ENCODE data around the gene STK26. TPM values are rescaled to one million over a fixed set of nuclear protein-coding genes. Genes with fewer than 3 reads are reported as not detected.
"Not testable (repeated sequence)": the region's sequence is repeated elsewhere in the genome, so short reads cannot be mapped to it uniquely, and the experiment has no call there.

The STK26 gene
- total RNA-seq: 10 to 100 TPM; 49.8 to 50.8 TPM

DNA sequence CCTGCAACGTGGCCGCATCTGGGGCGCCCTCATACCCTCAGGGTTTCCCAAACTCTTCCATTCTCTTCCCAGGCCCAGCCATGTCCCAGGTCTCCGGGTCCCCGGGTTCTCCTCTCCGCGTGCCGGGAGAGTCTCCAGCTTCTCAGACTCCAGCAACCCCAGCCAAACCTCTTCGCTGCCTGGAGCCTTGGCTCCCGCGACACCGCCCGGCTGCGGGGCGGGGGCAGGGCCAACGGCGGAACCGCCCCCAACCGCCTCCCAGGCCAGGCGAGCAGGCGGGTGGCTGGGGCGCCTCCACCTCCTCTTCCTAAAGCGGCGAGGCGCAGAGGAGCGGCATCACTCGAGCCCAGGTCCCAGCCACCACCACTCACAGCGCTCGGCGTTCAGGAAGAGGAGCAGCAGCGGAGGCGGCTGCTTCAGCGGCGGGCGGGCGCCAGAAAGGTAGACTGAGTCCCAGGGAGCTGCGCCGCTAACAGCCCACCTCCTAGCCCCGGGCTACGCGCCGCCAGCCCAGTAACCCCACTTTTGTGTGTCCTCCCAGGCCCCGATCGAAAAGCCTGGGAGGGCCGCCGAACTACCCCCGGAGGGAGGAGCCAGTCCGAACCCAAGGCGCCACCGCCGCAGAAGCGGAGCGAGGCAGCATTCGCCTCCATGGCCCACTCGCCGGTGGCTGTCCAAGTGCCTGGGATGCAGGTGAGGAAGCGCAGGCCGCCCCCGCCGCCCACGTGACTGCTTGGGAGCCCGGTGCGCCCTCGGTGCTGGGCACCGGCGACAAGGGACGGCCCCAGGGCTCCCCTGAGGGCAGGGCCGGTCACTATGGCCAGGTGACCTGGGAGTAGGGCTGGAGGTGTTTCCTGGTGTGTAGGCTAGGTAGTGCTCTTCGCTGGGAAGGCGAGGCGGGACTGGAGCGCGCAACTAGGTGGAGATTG, at the start of gene STK26:
STK26 (plus strand) TSS at position 336 of the 929 bp plus-strand sequence; CDS start at position 652, 316 bp downstream.
- ChIA-PET POLR2A (interaction anchor here (0.7 to 1.8 kb wide), 11 partner anchors 9 to 466 kb away, joined by 3 to 10 read pairs (median 4); partner anchors contain the start of gene MBNL3), CTCF (interaction anchor here (1.1 to 1.6 kb wide), 2 partner anchors 12 to 48 kb away, joined by 6 to 8 read pairs; no protein-coding TSS in a partner anchor)
- H3K4me3 Mint-ChIP-seq: peak within 1 kb of the TSS; percentile 91
- peaks cover 34% of the 10 kb centered on the region for H3K4me1 Mint-ChIP-seq
- H3K9me3 Mint-ChIP-seq: no peaks in the 10 kb centered on the region
- DNase-seq: peak; percentile 84
- H3K27ac Mint-ChIP-seq: peak within 1 kb of the TSS; percentile 85
- H3K36me3 Mint-ChIP-seq (ENCODE audit: low read depth): peaks cover 7% of the 10 kb centered on the region
- H3K27me3 Mint-ChIP-seq: no peaks in the 10 kb centered on the region

DNA sequence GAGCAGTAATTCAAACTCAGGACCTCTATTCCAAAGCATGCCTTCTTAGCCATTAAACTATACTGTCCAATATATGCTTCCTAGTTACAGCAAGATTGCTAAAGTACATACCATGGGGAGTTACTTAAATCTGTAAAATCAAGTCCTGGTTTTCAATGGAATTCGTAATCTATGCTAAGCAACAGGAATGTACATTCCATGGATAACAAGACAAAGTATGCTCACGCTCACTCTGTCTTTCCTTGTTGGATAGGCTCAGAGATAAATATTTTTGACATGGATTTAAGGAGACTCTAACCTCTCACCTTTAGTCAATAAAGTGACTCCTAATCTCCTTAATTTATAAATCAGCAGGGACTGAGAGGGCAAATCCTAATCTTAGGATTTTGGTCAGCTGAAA, 47.3 kb upstream of the STK26 start:
- no peaks in the 10 kb centered on the region for H3K9me3 Mint-ChIP-seq
- H3K27me3 Mint-ChIP-seq: no peaks in the 10 kb centered on the region
- no peak overlapping the region for H3K4me3 Mint-ChIP-seq
- CTCF ChIA-PET: no interaction called here
- no peaks in the 10 kb centered on the region for H3K4me1 Mint-ChIP-seq
- DNase-seq: no peak
- POLR2A ChIA-PET: no interaction called here
- no peaks in the 10 kb centered on the region for H3K36me3 Mint-ChIP-seq (ENCODE audit: low read depth)
- H3K27ac Mint-ChIP-seq: no peak overlapping the region

DNA sequence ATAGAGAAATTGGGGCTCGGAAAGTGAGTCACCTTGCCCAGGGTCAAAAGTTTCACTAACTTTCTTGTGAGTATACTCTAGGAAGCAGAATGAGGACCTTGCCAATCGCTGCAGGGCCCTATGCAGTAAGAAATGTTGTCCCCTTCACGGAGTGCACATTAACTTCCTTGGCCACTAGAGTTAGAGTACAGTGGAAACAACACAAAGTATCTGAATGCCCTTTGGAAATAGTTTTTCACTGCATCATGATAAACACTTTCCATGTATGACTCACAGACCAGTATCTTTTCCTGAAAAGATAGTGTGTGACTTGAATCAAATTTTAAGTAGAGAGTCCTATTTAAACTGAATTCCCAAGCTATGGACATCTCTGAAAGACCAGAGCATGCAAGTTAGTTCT, 45.5 kb upstream of the STK26 start:
- H3K9me3 Mint-ChIP-seq: no peaks in the 10 kb centered on the region
- no peaks in the 10 kb centered on the region for H3K4me1 Mint-ChIP-seq
- no peaks in the 10 kb centered on the region for H3K36me3 Mint-ChIP-seq (ENCODE audit: low read depth)
- no peak overlapping the region for H3K27ac Mint-ChIP-seq
- peaks cover 2% of the 10 kb centered on the region for H3K27me3 Mint-ChIP-seq
- DNase-seq: no peak
- POLR2A ChIA-PET: no interaction called here
- CTCF ChIA-PET: no interaction called here
- H3K4me3 Mint-ChIP-seq: no peak overlapping the region

DNA sequence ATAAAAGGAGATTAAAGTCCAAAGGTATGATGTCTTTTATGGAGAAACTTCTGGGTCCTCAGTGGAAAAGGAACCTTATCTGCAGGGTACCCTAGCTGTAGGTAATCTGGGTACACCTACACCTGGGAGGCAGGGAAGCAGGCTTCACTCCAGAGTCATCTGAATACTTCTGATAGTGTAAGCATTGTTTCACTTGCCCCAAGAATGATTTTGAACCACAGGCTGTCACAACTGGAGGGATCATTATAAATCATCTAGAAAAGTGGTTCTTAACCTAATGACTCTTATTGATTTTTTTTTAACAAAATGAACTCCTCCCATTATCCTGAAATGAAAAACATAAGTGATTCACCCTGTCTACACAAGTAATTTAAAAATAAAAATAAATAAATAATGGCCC, 44.0 kb upstream of the STK26 start:
- Mint-ChIP-seq H3K36me3 (ENCODE audit: low read depth) (no peaks in the 10 kb centered on the region), H3K9me3 (no peaks in the 10 kb centered on the region), H3K27me3 (peaks cover 2% of the 10 kb centered on the region), H3K4me1 (peaks cover 2% of the 10 kb centered on the region), H3K4me3 (no peak overlapping the region), H3K27ac (no peak overlapping the region)
- POLR2A ChIA-PET: no interaction called here
- no peak for DNase-seq
- CTCF ChIA-PET: no interaction called here

DNA sequence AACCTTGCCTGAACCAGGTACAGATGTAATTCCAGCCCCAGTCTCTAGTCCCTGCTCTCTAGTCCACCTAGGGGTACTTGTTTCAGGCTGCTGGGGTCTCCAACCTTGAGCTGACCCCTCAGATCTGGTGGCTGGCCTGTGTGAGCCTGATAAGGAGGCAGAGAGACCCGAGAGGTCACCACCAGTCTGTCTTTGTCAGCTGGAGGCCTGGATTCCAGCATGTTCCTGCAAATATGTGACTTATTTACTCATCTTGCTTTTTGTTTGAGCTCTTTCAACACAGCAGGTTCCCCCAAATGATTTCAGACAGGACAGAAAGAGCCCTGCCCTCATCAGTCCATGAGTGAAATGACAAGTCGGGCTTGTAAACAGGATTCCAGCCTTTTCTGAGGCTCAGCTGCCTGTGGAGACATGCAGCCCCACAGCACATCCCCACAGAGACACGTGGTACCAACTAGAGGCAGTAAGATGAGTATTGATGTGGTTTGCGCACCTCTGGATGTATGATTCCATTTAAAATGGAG, 37.5 kb upstream of the STK26 start:
- Mint-ChIP-seq H3K4me1 (peaks cover 29% of the 10 kb centered on the region), H3K4me3 (no peak overlapping the region)
- CTCF ChIA-PET: no interaction called here

DNA sequence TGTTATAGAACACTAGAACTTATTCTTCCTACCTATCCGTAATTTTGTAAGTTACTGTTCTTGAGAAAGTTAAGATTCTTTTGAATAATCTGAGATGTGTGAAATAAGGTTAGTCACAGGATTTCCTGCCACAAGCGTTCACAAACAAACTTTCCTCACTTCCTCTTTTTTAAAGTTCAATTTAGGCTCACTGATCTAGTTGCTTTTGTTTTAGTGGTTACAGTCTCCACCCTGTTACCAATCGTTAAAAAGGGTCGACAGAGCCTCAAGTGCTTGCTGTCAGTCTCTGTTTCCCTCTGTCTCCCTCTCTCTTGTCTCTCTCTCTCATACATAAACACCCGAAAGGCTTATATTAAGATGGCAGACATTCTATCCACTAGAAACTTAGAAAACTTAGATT, 35.9 kb upstream of the STK26 start:
- H3K9me3 Mint-ChIP-seq: no peaks in the 10 kb centered on the region
- peak overlapping the region; percentile 58 for H3K4me3 Mint-ChIP-seq
- peaks cover 3% of the 10 kb centered on the region for H3K27me3 Mint-ChIP-seq
- CTCF ChIA-PET: interaction anchor here (1.4 kb wide), 1 partner anchor 37 kb away, joined by 3 read pairs; no protein-coding TSS in a partner anchor
- peak overlapping the region; percentile 94 for H3K27ac Mint-ChIP-seq
- peaks cover 29% of the 10 kb centered on the region for H3K4me1 Mint-ChIP-seq
- POLR2A ChIA-PET: interaction anchor here (1.2 kb wide), 2 partner anchors 36 to 37 kb away, joined by 3 to 4 read pairs; partner anchors contain the start of gene STK26
- H3K36me3 Mint-ChIP-seq (ENCODE audit: low read depth): no peaks in the 10 kb centered on the region
- DNase-seq: peak; percentile 24

More for the DNA sequence above, 37.5 kb upstream of the STK26 start:
- Mint-ChIP-seq H3K9me3 (no peaks in the 10 kb centered on the region), H3K36me3 (ENCODE audit: low read depth) (no peaks in the 10 kb centered on the region), H3K27me3 (peaks cover 3% of the 10 kb centered on the region), H3K27ac (no peak overlapping the region)
- DNase-seq: no peak
- POLR2A ChIA-PET: no interaction called here

DNA sequence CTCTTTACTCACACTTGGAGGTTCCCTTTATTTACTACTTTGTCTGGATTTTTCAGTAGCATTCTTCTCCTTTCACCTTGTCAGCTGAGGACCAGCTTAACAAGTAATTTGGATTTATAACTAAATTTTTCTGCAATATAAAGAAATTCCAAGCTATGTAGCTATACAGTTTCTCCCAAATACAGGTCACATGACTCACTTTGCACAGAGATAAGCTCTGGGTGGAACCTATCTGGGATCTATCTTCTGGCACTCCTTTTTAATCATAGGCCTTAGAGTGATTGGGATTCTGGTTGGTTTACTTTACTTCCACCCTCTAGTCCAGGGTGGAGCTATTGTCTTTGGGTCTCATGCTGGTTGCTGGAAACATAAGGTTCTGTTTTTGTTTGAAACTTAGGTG, 34.9 kb upstream of the STK26 start:
- Mint-ChIP-seq H3K27ac (no peak overlapping the region), H3K4me3 (no peak overlapping the region), H3K4me1 (peaks cover 27% of the 10 kb centered on the region), H3K9me3 (no peaks in the 10 kb centered on the region), H3K36me3 (ENCODE audit: low read depth) (no peaks in the 10 kb centered on the region), H3K27me3 (peaks cover 2% of the 10 kb centered on the region)
- CTCF ChIA-PET: interaction anchor here (1.4 kb wide), 1 partner anchor 36 kb away, joined by 3 read pairs; no protein-coding TSS in a partner anchor
- no peak for DNase-seq
- POLR2A ChIA-PET: interaction anchor here (1.3 to 1.4 kb wide), 2 partner anchors 35 to 231 kb away, joined by 4 read pairs; partner anchors contain the start of genes RAP2C and STK26

DNA sequence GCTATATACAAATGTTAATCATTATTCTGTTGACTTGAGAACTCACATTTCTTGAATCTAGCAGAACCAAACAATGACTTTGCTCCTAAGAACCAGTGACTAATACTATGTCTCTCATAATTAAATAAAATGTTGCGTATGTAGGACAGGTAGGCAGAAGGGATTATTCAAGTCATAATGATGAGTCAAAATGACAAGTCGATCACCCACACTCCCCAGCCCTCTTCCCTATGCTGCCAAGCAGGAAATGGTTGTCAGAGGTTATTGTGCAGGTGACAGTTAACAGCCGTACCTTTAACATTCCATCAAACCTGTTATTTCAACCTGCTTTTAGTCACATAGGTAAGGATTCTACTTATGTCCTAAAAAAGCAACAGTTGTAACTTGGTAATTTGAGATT, 22.0 kb upstream of the STK26 start:
- Mint-ChIP-seq H3K4me1 (peaks cover 15% of the 10 kb centered on the region), H3K27ac (no peak overlapping the region), H3K27me3 (no peaks in the 10 kb centered on the region), H3K9me3 (no peaks in the 10 kb centered on the region), H3K4me3 (no peak overlapping the region), H3K36me3 (ENCODE audit: low read depth) (no peaks in the 10 kb centered on the region)
- ChIA-PET POLR2A (no interaction called here), CTCF (no interaction called here)
- DNase-seq: no peak

DNA sequence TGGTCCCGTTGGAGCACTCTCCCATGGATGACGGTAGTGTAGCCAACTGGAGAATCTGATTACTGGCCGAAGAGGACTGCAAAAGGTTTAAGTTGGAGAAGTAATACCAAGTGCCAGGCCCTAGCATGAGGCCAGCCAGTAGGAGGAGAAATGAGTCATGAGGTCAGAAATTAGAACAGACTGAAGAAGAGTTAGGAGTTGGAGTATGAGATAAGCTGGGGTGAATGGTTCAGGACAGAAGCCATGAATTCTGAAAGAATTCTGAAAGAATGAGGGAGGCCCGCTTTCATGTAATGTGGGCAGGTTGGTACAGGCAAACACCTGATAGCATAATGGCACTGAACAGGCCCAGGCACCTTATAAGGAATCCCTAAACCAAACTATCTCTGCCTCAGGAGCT, 18.4 kb upstream of the STK26 start:
- Mint-ChIP-seq H3K9me3 (no peaks in the 10 kb centered on the region), H3K4me1 (peaks cover 15% of the 10 kb centered on the region), H3K36me3 (ENCODE audit: low read depth) (no peaks in the 10 kb centered on the region), H3K27ac (no peak overlapping the region), H3K27me3 (peaks cover 4% of the 10 kb centered on the region), H3K4me3 (no peak overlapping the region)
- no peak for DNase-seq
- POLR2A ChIA-PET: no interaction called here
- CTCF ChIA-PET: interaction anchor here (0.6 to 1.2 kb wide), 2 partner anchors 193 to 214 kb away, joined by 3 read pairs; no protein-coding TSS in a partner anchor

DNA sequence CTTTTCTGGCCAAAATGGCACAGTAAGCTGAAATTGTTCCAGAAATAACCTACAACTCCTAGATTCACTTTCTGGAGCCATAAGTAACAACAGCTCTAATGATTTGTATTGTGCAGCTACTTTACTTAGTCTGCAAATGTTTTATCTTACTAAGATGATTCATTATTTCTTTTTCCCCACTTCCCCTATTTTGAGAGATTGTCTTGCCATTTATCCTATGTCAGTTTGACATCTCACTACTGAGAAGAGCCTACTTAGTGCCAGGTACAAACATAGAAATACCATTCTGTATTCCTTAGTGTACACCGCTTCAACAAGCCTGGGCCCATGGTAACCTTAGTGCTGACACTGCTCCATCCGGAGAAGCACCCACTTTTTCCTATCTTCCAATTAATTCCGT, 13.8 kb upstream of the STK26 start:
- ChIA-PET POLR2A (no interaction called here), CTCF (no interaction called here)
- H3K9me3 Mint-ChIP-seq: no peaks in the 10 kb centered on the region
- H3K4me1 Mint-ChIP-seq: no peaks in the 10 kb centered on the region
- peaks cover 4% of the 10 kb centered on the region for H3K27me3 Mint-ChIP-seq
- H3K36me3 Mint-ChIP-seq (ENCODE audit: low read depth): no peaks in the 10 kb centered on the region
- DNase-seq: no peak
- H3K4me3 Mint-ChIP-seq: no peak overlapping the region
- H3K27ac Mint-ChIP-seq: no peak overlapping the region

DNA sequence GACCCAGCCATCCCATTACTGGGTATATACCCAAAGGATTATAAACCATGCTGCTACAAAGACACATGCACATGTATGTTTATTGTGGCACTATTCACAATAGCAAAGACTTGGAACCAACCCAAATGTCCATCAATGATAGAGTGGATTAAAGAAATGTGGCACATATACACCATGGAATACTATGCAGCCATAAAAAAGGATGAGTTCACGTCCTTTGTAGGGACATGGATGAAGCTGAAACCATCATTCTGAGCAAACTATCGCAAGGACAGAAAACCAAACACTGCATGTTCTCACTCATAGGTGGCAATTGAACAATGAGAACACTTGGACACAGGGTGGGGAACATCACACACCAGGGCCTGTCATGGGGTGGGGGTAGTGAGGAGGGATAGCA, 12.9 kb upstream of the STK26 start:
- CTCF ChIA-PET; H3K4me1 Mint-ChIP-seq; H3K27me3 Mint-ChIP-seq; H3K27ac Mint-ChIP-seq; DNase-seq; H3K36me3 Mint-ChIP-seq (ENCODE audit: low read depth); POLR2A ChIA-PET; H3K4me3 Mint-ChIP-seq; H3K9me3 Mint-ChIP-seq: not testable (repeated sequence)

DNA sequence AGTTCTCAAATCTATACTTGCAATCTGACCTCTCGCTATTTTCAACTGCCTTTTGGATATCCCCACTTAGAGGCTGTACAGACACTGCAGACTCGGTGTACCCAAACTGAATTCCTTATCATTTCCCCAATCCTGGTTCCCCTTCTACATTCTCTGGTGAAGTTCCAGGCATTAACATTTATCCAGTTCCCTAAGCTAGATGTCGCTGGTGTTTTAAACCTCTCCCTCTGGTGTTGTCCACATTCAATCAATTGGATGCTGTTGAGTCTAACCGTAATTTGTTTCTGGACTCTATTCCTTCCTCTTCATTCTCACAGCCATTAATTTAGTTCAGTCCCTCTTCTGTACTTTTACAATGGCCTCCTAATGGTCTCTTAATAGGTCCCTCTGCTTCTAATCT, 7.2 kb upstream of the STK26 start:
- POLR2A ChIA-PET: no interaction called here

DNA sequence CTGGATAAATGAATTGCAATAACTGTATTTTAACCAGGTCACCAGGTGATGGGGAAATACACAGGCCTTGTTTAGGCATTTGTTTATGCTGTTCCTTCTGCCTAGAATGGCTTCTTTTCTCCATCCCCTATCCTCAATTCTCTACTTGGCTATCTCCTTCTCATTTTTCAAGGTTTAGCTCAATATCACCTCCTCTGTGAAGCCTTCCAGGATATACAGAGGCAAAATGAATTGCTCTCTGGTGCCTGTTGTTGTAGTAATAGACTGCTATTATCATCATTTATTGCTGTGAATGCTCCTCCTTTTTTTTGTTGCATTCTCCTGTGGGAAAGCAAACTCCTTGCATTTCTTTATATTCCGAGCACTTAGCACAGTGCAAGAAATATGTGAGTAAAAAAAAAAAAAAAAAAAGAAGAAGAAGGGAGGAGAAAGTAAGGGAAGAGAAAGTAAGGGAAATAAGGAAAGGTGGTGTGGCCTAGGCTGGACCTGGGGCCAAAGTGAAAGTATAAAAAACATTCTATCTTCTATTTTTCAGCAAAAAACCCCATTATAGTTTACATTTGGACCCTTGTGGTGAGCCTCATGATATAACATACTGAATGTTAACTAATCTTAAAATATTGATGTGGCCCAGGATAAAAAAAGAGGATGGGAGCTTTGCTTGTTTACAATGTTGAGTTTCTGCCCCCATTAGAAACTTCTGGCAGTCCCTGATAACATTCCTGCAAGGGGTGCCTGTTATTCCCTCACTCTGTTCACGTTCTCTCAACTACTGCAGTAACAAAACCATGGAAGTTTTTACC, 6.3 kb upstream of the STK26 start:
- H3K27ac Mint-ChIP-seq: peak overlapping the region; percentile 74
- no peak for DNase-seq
- H3K4me3 Mint-ChIP-seq: no peak overlapping the region
- H3K9me3 Mint-ChIP-seq: no peaks in the 10 kb centered on the region
- POLR2A ChIA-PET: no interaction called here
- H3K36me3 Mint-ChIP-seq (ENCODE audit: low read depth): no peaks in the 10 kb centered on the region
- CTCF ChIA-PET: interaction anchor here (0.7 to 1.3 kb wide), 2 partner anchors 60 to 189 kb away, joined by 3 to 4 read pairs; no protein-coding TSS in a partner anchor
- peaks cover 24% of the 10 kb centered on the region for H3K4me1 Mint-ChIP-seq
- H3K27me3 Mint-ChIP-seq: no peaks in the 10 kb centered on the region

More for the DNA sequence above, 7.2 kb upstream of the STK26 start:
- no peaks in the 10 kb centered on the region for H3K36me3 Mint-ChIP-seq (ENCODE audit: low read depth)
- no peak overlapping the region for H3K4me3 Mint-ChIP-seq
- no peaks in the 10 kb centered on the region for H3K27me3 Mint-ChIP-seq
- H3K9me3 Mint-ChIP-seq: no peaks in the 10 kb centered on the region
- no peak overlapping the region for H3K27ac Mint-ChIP-seq
- peaks cover 17% of the 10 kb centered on the region for H3K4me1 Mint-ChIP-seq
- DNase-seq: no peak
- CTCF ChIA-PET: no interaction called here

Data from activated CD4-positive, alpha-beta memory T cell treated with anti-CD3 and anti-CD28 coated beads, Interleukin-2, amount 10 ng/mL, durations not matched to agents 7 days and 5 days (primary cell).